ENCODE results near the gene LPGAT1.

The LPGAT1 gene

GRCh38 chr1:211828584-211829342 lies 1.8 kb downstream of the LPGAT1 start:
- DNase-seq (ENCODE audit: low read depth): no peak

GRCh38 chr1:211827051-211827450 lies 3.5 kb downstream of the LPGAT1 start:
- DNase-seq (ENCODE audit: low read depth): no peak

DNA sequence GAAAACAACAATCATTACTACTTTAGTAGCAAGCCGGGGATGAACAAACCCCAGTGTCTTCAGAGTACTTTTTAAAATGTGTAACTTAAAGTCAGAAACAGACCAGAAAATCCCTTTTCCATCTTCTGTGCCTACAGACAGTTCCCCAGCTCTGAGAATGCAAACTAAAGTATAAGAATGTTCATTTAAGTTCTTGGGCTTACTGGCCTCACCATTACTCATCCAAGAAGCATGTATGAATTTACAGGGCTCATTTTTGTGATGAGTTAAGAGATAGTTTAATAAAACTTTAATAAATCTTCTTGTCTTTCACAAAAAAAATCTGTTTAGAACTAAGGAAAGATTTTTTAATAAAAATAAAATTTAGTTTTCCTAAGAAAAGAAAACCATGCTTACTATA lies 4.6 kb downstream of the LPGAT1 start:
- peak; percentile 46 for DNase-seq (ENCODE audit: low read depth)

- no peak for DNase-seq (ENCODE audit: low read depth)
Measured at GRCh38 chr1:211822677-211823407, 7.7 kb downstream of the LPGAT1 start.

- DNase-seq (ENCODE audit: low read depth): no peak
Measured at GRCh38 chr1:211816586-211816985, 14.0 kb downstream of the LPGAT1 start.

DNA sequence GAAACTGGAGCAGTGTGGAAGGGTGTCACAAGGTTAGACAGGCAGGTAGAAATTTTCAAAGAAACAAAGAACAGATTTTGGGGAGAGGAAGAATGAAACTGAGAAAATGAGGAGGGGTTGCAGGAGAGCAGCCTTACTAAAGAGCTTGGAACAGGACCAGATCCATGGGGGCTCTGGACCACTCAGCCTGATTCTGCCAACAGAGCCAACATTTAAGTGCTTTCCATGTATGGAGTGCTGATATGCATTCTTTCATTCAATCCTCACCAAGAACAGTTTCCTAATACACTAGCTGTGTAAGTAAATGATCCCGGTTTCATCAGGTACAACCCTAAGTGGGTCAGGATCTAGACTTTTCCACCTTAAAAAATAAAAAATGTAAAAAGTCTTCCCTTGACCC lies 16.2 kb downstream of the LPGAT1 start:
- no peak for DNase-seq (ENCODE audit: low read depth)

- peak; percentile 64 for DNase-seq (ENCODE audit: low read depth)
Measured at GRCh38 chr1:211813590-211813989, 17.0 kb downstream of the LPGAT1 start.

DNA sequence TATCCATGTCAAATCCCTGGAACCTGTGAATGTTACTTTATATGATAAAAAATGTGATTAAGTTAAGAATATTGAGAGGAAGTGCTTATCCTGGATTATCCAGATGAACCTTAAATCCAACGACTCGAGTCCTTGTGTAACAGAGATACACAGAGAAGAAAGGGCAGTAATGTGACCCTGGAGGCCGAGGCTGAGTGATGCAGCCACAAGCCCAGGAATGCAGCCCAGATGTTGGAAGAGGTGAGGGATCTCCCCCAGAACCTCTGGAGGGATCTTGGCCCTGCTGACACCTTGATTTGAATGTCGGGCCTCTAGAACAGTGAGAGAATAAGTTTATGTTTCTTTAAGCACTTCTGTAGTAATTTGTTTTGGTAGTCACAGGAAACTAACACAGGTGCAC lies 18.0 kb downstream of the LPGAT1 start:
- no peak for DNase-seq (ENCODE audit: low read depth)

GRCh38 chr1:211811848-211812247 lies 18.7 kb downstream of the LPGAT1 start:
- DNase-seq (ENCODE audit: low read depth): no peak

DNA sequence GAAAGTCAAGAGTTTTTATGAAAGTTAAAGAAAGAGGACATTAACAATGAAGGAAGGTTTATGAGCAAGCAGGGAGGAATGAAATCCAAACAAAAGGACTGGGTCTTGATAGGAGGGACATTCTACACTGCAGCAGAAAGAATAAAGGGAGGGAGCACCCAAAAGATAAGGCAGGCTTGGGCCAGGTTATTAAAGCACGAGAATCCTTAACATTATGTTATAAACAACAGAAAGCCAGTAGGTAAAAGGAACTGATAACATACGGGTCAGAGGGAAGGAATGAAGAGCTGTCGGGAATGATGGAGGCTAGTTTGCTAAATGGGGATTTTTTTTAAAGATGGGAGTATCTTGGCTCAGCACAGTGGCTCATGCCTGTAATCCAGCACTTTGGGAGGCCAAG lies 19.4 kb downstream of the LPGAT1 start:
- no peak for DNase-seq (ENCODE audit: low read depth)

DNA sequence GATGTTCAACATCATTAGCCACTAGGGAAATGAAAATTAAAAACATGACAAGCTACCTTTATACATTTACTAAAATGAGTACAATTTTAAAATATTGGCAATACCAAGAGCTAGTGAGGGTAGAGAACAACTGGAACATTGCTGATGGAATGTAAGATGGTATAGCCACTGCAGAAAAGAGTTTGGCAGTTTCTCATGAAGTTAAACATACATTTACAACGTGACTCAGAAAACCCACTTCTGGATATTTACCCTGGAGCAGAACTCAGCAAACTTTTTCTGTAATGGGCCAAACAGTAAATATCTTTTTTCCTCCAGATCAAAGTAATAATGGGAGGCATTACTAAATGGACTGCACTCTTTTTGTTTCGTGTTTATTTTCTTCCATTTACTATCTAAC lies 22.1 kb downstream of the LPGAT1 start:
- DNase-seq (ENCODE audit: low read depth): no peak

DNA sequence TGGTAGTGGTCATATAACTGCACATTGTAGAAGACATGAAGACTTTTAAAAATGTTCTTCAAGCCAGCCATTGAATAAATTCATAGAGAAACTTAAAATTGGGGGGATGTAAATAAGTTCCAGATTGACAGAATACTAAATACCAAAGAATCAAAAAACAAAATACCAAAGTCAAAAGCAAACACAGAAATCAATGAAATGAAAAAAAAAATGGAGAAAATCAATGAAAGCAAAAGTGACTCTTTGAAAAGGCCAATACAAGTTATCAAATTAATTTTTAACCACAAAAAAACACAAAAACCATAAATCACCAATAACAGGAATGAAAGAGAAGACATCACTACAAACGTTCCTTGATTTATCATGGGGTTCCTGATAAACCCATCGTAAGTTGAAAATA lies 25.6 kb downstream of the LPGAT1 start:
- no peak for DNase-seq (ENCODE audit: low read depth)

GRCh38 chr1:211800925-211801607 lies 29.5 kb downstream of the LPGAT1 start:
- no peak for DNase-seq (ENCODE audit: low read depth)

- DNase-seq (ENCODE audit: low read depth): no peak
Measured at GRCh38 chr1:211797994-211798393, 32.6 kb downstream of the LPGAT1 start.

DNA sequence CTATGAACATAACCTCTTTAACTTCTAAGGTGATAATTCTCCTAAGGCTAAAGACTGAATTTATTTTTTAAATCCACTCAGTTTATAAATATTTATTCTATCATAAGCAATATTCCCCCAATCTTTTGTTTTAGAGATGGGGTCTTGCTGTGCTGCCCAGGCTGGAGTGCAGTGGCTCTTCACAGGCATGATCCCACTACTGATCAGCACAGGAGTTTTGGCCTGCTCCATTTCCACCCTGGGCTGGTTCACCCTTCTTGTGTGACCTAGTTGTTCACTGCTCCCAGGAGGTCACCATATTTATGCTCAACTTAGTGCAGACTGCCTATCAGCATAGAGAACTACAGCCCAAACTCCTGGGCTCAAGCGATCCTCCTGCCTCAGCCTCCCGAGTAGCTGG lies 38.6 kb downstream of the LPGAT1 start:
- DNase-seq (ENCODE audit: low read depth): no peak

DNA sequence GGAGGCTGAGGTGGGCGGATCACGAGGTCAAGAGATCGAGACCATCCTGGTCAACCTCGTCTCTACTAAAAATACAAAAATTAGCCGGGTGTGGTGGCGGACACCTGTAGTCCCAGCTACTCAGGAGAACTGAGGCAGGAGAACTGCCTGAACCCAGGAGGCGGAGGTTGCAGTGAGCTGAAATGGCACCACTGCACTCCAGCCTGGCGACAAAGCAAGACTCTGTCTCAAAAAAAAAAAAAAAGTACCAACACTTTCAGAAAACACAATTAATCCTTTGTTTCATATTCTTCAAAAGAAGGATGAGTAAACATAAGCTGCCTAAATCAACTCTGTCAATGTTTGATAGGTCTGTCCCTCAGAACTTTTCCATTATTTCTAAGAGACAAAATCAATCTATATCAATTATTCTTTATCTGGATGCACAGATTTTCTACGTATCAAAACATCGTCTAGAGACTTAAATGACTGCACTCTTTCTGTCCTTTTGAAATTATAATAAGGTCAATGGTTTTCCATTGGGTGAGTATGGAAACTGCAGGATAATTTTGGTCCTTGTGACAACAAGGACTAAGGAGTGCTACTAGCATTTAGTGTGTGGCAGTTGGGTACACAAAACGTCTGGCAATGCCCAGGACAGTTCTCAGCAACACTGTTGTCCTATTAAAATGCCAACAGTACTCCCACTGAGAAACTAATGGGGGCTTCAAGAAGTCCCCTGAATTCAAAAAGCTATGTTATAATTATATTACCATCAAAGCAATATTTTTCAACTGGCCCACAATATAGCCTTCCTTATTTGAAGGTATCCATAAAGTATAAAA lies 40.7 kb downstream of the LPGAT1 start:
- DNase-seq (ENCODE audit: low read depth): no peak

DNA sequence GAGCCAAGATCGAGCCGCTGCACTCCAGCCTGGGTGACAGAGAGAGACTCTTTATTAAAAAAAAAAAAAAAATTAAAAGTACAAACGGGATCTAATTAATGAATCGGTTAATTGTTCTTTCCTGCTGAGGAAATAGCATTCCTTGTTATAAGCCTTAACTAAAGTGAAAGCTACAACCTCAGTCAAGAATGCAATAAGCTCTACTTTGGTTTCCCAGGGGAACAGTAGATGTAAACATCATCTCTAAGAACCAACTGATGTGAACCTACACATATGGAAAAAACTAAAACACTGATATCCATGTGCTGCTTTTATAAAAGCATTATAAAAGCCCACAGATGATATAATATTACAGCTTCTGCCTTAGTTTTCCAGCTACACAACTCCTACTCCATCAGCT lies 41.9 kb downstream of the LPGAT1 start:
- peak; percentile 65 for DNase-seq (ENCODE audit: low read depth)

DNA sequence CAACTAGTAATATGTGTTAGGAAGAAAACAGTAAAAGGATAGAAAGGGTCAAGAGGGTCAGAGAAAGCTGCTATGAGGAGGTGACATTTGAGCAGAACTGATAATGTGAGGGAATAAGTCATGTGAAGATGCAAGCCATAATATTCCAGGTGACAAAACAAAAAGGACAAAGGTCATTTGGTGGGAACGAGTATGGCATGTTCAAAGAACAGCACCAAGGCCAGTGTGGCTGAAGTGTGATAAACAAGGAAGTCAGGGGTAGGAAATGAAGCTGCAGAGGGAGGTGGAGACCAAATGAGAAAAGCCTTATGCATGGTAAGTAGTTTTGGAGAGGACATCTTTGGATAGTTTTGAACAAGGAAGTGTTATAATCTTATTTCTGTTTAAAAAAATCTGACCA lies 46.7 kb downstream of the LPGAT1 start:
- no peak for DNase-seq (ENCODE audit: low read depth)

DNA sequence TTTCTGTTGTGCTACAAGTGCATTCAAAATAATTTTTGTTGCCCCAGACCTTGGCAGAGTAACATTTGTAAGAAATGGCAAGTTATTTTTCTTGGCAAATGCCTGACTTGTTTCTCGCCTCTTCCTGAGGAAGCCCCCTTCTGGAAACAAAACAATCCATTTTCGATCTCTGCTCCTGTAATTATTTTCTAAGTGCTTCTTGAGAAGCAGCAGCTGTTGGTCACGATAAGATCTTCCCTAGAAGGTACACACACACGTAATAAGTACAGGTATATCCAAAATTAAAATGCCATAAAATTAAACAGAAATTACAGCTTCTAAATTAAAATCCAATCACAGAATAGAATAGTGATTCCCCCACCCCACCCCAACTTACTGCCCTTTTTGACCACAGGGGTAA lies 47.3 kb downstream of the LPGAT1 start:
- no peak for DNase-seq (ENCODE audit: low read depth)

- peak; percentile 1 for DNase-seq (ENCODE audit: low read depth)
Measured at GRCh38 chr1:211781260-211781659, 49.3 kb downstream of the LPGAT1 start.

DNA sequence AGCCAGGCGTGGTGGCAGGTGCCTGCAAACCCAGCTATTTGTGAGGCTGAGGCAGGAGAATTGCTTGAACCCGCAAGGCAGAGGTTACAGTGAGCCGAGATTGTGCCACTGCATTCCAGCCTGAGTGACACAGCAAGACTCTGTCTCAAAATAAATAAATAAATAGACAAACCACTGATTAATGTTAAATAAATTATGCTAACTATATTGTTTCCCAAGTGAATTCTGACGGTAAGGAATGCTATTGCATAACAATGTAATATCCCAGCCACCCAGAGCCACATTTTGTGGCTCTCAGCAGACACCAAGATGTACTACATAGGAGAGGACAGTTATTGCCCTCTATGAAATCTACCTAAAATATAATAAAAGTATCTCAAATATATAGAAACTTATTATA lies 55.4 kb downstream of the LPGAT1 start:
- peak; percentile 8 for DNase-seq (ENCODE audit: low read depth)

GRCh38 chr1:211764701-211765100 lies 65.9 kb downstream of the LPGAT1 start:
- DNase-seq (ENCODE audit: low read depth): no peak
